Keratinocyte (primary cell): ENCODE data around the gene SMCHD1. TPM values are rescaled to one million over a fixed set of nuclear protein-coding genes. Genes with fewer than 3 reads are reported as not detected.

Source experiments
- DNase-seq: peaks from one replicate; pipeline ENCODE4 v3.0.0-alpha.2; 2011; ENCODE audit warnings: low read depth, missing footprints, low spot score
- FAIRE-seq: peaks from 2 replicates; lab custom pipeline; 2011; peaks lifted over from hg19 to GRCh38; lab: Jason Lieb, UNC
- H2AFZ ChIP-seq: 2 replicates; pipeline ENCODE4 v1.6.0; 2012; ENCODE audit warnings: low read length, control low read depth, inconsistent platforms; ENCODE audit not compliant: control insufficient read depth
- H3K27ac ChIP-seq: 2 replicates; pipeline ENCODE4 v1.5.1; 2011; ENCODE audit warnings: low read length; ENCODE audit not compliant: control insufficient read depth, insufficient read depth
- H3K27me3 ChIP-seq: 3 replicates; pipeline ENCODE4 v1.6.0; 2011; ENCODE audit warnings: low read length; ENCODE audit not compliant: control insufficient read depth, insufficient read depth; ENCODE audit errors: extremely low read depth
- H3K36me3 ChIP-seq, 2 experiments: 2 replicates in 1 of 2; 3 replicates in 1 of 2; pipeline ENCODE4 v1.5.1; 2011; ENCODE audit warnings: low read length in 2 of 2, mild to moderate bottlenecking in 1 of 2; ENCODE audit not compliant: control insufficient read depth in 2 of 2, insufficient read depth in 2 of 2; ENCODE audit errors: extremely low read depth in 1 of 2
- H3K4me1 ChIP-seq: 3 replicates; pipeline ENCODE4 v1.5.1; 2011; ENCODE audit warnings: low read length; ENCODE audit not compliant: control insufficient read depth, insufficient read depth; ENCODE audit errors: extremely low read depth
- H3K4me2 ChIP-seq: 3 replicates; pipeline ENCODE4 v1.6.0; 2011; ENCODE audit warnings: low read depth, low read length; ENCODE audit not compliant: control insufficient read depth, insufficient read depth; ENCODE audit errors: extremely low read depth
- H3K4me3 ChIP-seq, 3 experiments: fragments of 200-600 bp in 1 of 3; sonication (generic) in 1 of 3; 2 replicates in 2 of 3; 3 replicates in 1 of 3; pipeline ENCODE4 v1.5.1; 2011 to 2016; ENCODE audit warnings: low read length in 3 of 3, mild to moderate bottlenecking in 3 of 3, control low read depth in 2 of 3, inconsistent platforms in 1 of 3, low read depth in 1 of 3, mixed read lengths in 1 of 3, mixed run types in 1 of 3, moderate library complexity in 1 of 3; ENCODE audit not compliant: control insufficient read depth in 2 of 3, insufficient read depth in 2 of 3; ENCODE audit errors: extremely low read depth in 1 of 3
- H3K79me2 ChIP-seq: 2 replicates; pipeline ENCODE4 v1.6.0; 2012; ENCODE audit warnings: low read length; ENCODE audit not compliant: control insufficient read depth, insufficient read depth
- H3K9ac ChIP-seq: 3 replicates; pipeline ENCODE4 v1.6.0; 2011; ENCODE audit warnings: low read length; ENCODE audit not compliant: control insufficient read depth, insufficient read depth; ENCODE audit errors: extremely low read depth
- H3K9me1 ChIP-seq: 3 replicates; pipeline ENCODE4 v1.6.0; 2011; ENCODE audit warnings: low read length; ENCODE audit not compliant: control insufficient read depth, insufficient read depth; ENCODE audit errors: extremely low read depth
- H3K9me3 ChIP-seq: 2 replicates; pipeline ENCODE4 v1.5.1; 2012; ENCODE audit warnings: low read depth, low read length; ENCODE audit not compliant: control insufficient read depth
- H4K20me1 ChIP-seq: 3 replicates; pipeline ENCODE4 v1.6.0; 2011; ENCODE audit warnings: low read length; ENCODE audit not compliant: control insufficient read depth, insufficient read depth; ENCODE audit errors: extremely low read depth
- EZH2 ChIP-seq: IDR thresholded peaks from one replicate; pipeline ENCODE4 v1.6.1; 2012; ENCODE audit warnings: inconsistent platforms, mild to moderate bottlenecking, low read length, moderate library complexity
- dilution Hi-C: fragments of 300-500 bp; cut with MboI; formaldehyde crosslinking; loops from one replicate; pipeline ENCODE4 v1.7.0; 2020; ENCODE audit warnings: low sequenced_read_pairs; ENCODE audit not compliant: extremely low pct_ligation_motif_present
- polyA plus RNA-seq, 5 experiments: library from polyadenylated mRNA; depleted of rRNA in 3 of 5; stranded (reverse) in 3 of 5; stranded (forward) in 1 of 5; unstranded in 1 of 5; fragments of >200 nt; gene quantifications; 1 replicate in 1 of 5; 2 replicates in 3 of 5; 3 replicates in 1 of 5; pipeline versions ENCODE4 v1.2.1 to v1.2.3, GENCODE V29; 2011 to 2012; ENCODE audit warnings: missing spikeins in 2 of 5, low read depth in 1 of 5, low replicate concordance in 1 of 5
- TF ChIP-seq, protein P1 (sequence below), 3 experiments: IDR thresholded peaks in 1 of 3; conservative IDR thresholded peaks in 1 of 3; optimal IDR thresholded peaks in 1 of 3; 2 replicates in 2 of 3; 3 replicates in 1 of 3; pipeline versions ENCODE3 to v1.5.1; 2011; ENCODE audit warnings: low read length in 3 of 3, mild to moderate bottlenecking in 3 of 3, moderate library complexity in 2 of 3, control low read depth in 1 of 3, inconsistent platforms in 1 of 3; ENCODE audit not compliant: insufficient read depth in 2 of 3; ENCODE audit errors: extremely low read depth in 1 of 3

The SMCHD1 gene
- polyA plus RNA-seq, 1 donor (not counting 4 experiments of a cell fraction or from before 2014, with no cell fraction given): 18.5 TPM

DNA sequence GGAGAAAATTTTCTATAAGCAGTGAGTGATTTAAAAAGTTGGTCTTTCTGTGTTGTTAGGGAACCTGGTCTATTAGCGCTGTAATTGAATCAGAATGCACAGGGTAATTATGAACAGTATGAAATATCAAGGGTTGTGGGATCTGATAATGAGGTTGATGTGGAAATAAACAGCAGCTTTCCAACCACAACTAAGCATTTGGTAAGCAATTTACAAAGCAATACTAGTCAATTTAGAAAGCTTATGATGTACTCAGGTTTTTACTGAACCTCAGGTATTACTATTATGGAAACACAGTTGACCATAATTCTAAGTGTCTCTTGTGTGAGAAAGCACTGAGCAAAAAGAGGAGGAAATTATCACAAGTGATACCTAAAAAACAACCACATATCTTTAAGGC, 11.0 kb upstream of the SMCHD1 start:
- no peaks in the 10 kb centered on the region for H4K20me1 ChIP-seq

GRCh38 chr18:2651981-2652380, 3.5 kb upstream of the SMCHD1 start:
- H3K4me3 ChIP-seq: no peak overlapping the region
- no peak overlapping the region for H3K27ac ChIP-seq
- no peak overlapping the region for H3K9ac ChIP-seq
- peaks cover 3% of the 10 kb centered on the region for H4K20me1 ChIP-seq
- dilution Hi-C loops: no loop called here
- no peak for DNase-seq
- H2AFZ ChIP-seq: no peak overlapping the region
- H3K27me3 ChIP-seq: no peaks in the 10 kb centered on the region
- no peak for TF ChIP-seq EZH2
- TF ChIP-seq, protein P1, sequence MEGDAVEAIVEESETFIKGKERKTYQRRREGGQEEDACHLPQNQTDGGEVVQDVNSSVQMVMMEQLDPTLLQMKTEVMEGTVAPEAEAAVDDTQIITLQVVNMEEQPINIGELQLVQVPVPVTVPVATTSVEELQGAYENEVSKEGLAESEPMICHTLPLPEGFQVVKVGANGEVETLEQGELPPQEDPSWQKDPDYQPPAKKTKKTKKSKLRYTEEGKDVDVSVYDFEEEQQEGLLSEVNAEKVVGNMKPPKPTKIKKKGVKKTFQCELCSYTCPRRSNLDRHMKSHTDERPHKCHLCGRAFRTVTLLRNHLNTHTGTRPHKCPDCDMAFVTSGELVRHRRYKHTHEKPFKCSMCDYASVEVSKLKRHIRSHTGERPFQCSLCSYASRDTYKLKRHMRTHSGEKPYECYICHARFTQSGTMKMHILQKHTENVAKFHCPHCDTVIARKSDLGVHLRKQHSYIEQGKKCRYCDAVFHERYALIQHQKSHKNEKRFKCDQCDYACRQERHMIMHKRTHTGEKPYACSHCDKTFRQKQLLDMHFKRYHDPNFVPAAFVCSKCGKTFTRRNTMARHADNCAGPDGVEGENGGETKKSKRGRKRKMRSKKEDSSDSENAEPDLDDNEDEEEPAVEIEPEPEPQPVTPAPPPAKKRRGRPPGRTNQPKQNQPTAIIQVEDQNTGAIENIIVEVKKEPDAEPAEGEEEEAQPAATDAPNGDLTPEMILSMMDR (optimal IDR thresholded peaks at IDR 0.05 in 1 of 3, IDR thresholded peaks at IDR 0.05 in 1 of 3, conservative IDR thresholded peaks at IDR 0.05 in 1 of 3; ENCODE audit: extremely low read depth in 1 of 3, insufficient read depth in 2 of 3, low read length in 3 of 3): no peak
- FAIRE-seq: no peak
- H3K36me3 ChIP-seq: no peaks in the 10 kb centered on the region
- peaks cover 12% of the 10 kb centered on the region for H3K79me2 ChIP-seq
- no peaks in the 10 kb centered on the region for H3K9me1 ChIP-seq
- no peaks in the 10 kb centered on the region for H3K9me3 ChIP-seq
- no peak overlapping the region for H3K4me2 ChIP-seq
- H3K4me1 ChIP-seq: peaks cover 8% of the 10 kb centered on the region

More for the DNA sequence above, 11.0 kb upstream of the SMCHD1 start:
- H3K27ac ChIP-seq: no peak overlapping the region
- H3K79me2 ChIP-seq: no peaks in the 10 kb centered on the region
- H3K9me3 ChIP-seq: no peaks in the 10 kb centered on the region
- H3K9me1 ChIP-seq: no peaks in the 10 kb centered on the region
- FAIRE-seq (no peak), DNase-seq (no peak)
- H3K36me3 ChIP-seq: no peaks in the 10 kb centered on the region
- no peak overlapping the region for H2AFZ ChIP-seq
- no peaks in the 10 kb centered on the region for H3K27me3 ChIP-seq
- TF ChIP-seq, protein P1 (optimal IDR thresholded peaks at IDR 0.05 in 1 of 3, IDR thresholded peaks at IDR 0.05 in 1 of 3, conservative IDR thresholded peaks at IDR 0.05 in 1 of 3; ENCODE audit: extremely low read depth in 1 of 3, insufficient read depth in 2 of 3, low read length in 3 of 3): no peak
- TF ChIP-seq EZH2: no peak
- H3K9ac ChIP-seq: no peak overlapping the region
- H3K4me2 ChIP-seq: no peak overlapping the region
- no peaks in the 10 kb centered on the region for H3K4me1 ChIP-seq
- dilution Hi-C loops: no loop called here
- H3K4me3 ChIP-seq: no peak overlapping the region
